Thyroid gland (tissue), 4 donors: Measurements from ENCODE around the gene SRGAP2.
"Not testable (repeated sequence)": the region's sequence is repeated elsewhere in the genome, so short reads cannot be mapped to it uniquely, and the experiment has no call there.

Experiments used
- CTCF ChIP-seq, 6 experiments: fragments of 200-600 bp in 3 of 6; fragments of 450-650 bp in 3 of 6; sonication (generic) in 3 of 6; IDR thresholded peaks; one replicate each; pipeline ENCODE4 v1.5.1; 2016 to 2019; ENCODE audit warnings: antibody characterized with exemption in 6 of 6, mild to moderate bottlenecking in 2 of 6, inconsistent platforms in 1 of 6, moderate library complexity in 1 of 6
- POLR2A ChIP-seq, 2 donors: fragments of 450-650 bp; IDR thresholded peaks; one replicate each; pipeline ENCODE4 v1.6.1; 2017; ENCODE audit warnings: antibody characterized with exemption in 2 of 2, mild to moderate bottlenecking in 2 of 2, moderate library complexity in 1 of 2

DNA sequence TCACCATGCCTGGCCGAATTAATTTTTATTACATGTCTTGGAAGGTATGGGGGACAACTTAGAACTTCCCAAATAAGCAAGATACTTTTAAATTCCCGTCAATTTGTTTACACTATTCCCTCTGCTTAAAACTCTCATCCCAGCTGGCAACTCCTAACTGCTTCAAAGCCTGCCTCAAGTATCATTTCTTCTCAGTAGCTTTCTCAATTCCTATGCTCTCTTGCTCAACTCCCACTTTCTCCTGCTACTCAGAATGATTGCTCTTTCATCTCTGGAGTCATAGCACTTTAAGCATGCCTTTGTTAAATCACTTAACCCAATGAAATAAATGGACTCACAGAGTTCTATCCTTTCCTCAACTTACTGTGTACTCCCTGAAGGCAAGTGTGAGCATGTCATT lies 19.6 kb upstream of the SRGAP2 start:
- TF ChIP-seq CTCF, POLR2A (IDR thresholded peaks at IDR 0.05): not testable (repeated sequence)
